Prostate gland (tissue), 2 donors: ENCODE measurements around the gene EVA1A.

Source experiments
- CTCF ChIP-seq, 4 experiments: fragments of 200-600 bp in 2 of 4; fragments of 450-650 bp in 2 of 4; sonication (generic) in 2 of 4; IDR thresholded peaks; 1 replicate in 3 of 4; 2 replicates in 1 of 4; pipeline ENCODE4 v1.5.1; 2016 to 2019; ENCODE audit warnings: antibody characterized with exemption in 4 of 4, mild to moderate bottlenecking in 2 of 4, moderate library complexity in 2 of 4
- POLR2A ChIP-seq: fragments of 450-650 bp; IDR thresholded peaks from one replicate; pipeline ENCODE4 v1.6.1; 2016; ENCODE audit warnings: antibody characterized with exemption, mild to moderate bottlenecking
- POLR2AphosphoS5 ChIP-seq: sonication (generic); formaldehyde crosslinking; IDR thresholded peaks from one replicate; pipeline ENCODE4 v1.6.1; 2017; ENCODE audit warnings: antibody characterized with exemption

- no peak for TF ChIP-seq POLR2A
- TF ChIP-seq POLR2AphosphoS5, result no peak
- TF ChIP-seq CTCF (IDR thresholded peaks at IDR 0.05), result no peak
Observed at GRCh38 chr2:75528221-75528977, 32.3 kb downstream of the EVA1A start.
